GM12878 (cell line): ENCODE data around the gene RIMBP2. TPM values are rescaled to one million over a fixed set of nuclear protein-coding genes. Genes with fewer than 3 reads are reported as not detected.

ENCODE experiments used
- ATAC-seq: fragments of 200-7000 bp; cut with Tn5 transposase; 3 replicates; pipeline ENCODE4 v1.9.1; 2020; ENCODE audit warnings: mild to moderate bottlenecking, moderate library complexity
- BruUV-seq: library from RNA; stranded (reverse); fragments of 400-500 nt; replicated peaks from 2 replicates; lab custom pipeline; 2021; lab: Mats Ljungman, UMichigan
- CTCF ChIA-PET: fragments of 300-600 bp; sonication (Branson Sonifier 250); formaldehyde crosslinking; extraction: SDS; loops from one replicate; lab custom pipeline; 2021; ENCODE audit warnings: inconsistent platforms; lab: Yijun Ruan, JAX
- POLR2A ChIA-PET: fragments of 350-600 bp; formaldehyde crosslinking; extraction: SDS; loops from one replicate; lab custom pipeline; 2021; ENCODE audit warnings: inconsistent platforms; lab: Charles Lee
- RAD21 ChIA-PET: fragments of 300-600 bp; sonication (Branson Sonifier 250); formaldehyde crosslinking; loops from one replicate; lab custom pipeline; 2023; ENCODE audit warnings: antibody characterized with exemption; ENCODE audit not compliant: unreplicated experiment; lab: Charles Lee
- SMC1A ChIA-PET: fragments of 300-600 bp; sonication (Branson Sonifier 250); formaldehyde crosslinking; loops from one replicate; lab custom pipeline; 2023; ENCODE audit not compliant: unreplicated experiment, uncharacterized antibody; lab: Charles Lee
- DNase-seq: peaks from one replicate; pipeline ENCODE4 v3.0.0-alpha.2; 2011; ENCODE audit warnings: low read depth, low spot score
- FAIRE-seq: peaks from 3 replicates; lab custom pipeline; 2011; peaks lifted over from hg19 to GRCh38; lab: Jason Lieb, UNC
- H2AFZ ChIP-seq: 2 replicates; pipeline ENCODE4 v1.6.0; 2011; ENCODE audit warnings: low read depth, low read length, control low read depth; ENCODE audit not compliant: control insufficient read depth
- H3K27ac ChIP-seq: 2 replicates; pipeline ENCODE4 v1.5.1; 2011; ENCODE audit warnings: control low read depth; ENCODE audit not compliant: control insufficient read depth, insufficient read depth
- H3K27me3 ChIP-seq, 2 experiments: replicated peaks in 1 of 2; 2 replicates each; pipeline versions ENCODE4 v1.6.0 to v1.6.1; 2011; ENCODE audit warnings: low read length in 1 of 2; ENCODE audit not compliant: control insufficient read depth in 2 of 2, insufficient read depth in 2 of 2
- H3K36me3 ChIP-seq, 2 experiments: 2 replicates each; pipeline ENCODE4 v1.5.1; 2011; ENCODE audit warnings: low read length in 1 of 2; ENCODE audit not compliant: control insufficient read depth in 2 of 2, insufficient read depth in 2 of 2
- H3K4me1 ChIP-seq: 2 replicates; pipeline ENCODE4 v1.6.1; 2011; ENCODE audit warnings: mild to moderate bottlenecking, low read length, moderate library complexity, mixed read lengths; ENCODE audit not compliant: control insufficient read depth, insufficient read depth
- H3K4me2 ChIP-seq: 2 replicates; pipeline ENCODE4 v1.6.0; 2011; ENCODE audit warnings: control low read depth; ENCODE audit not compliant: control insufficient read depth, insufficient read depth
- H3K4me3 ChIP-seq: fragments of 200-600 bp; sonication (generic); 2 replicates; pipeline ENCODE4 v1.5.1; 2016
- H3K79me2 ChIP-seq: 2 replicates; pipeline ENCODE4 v1.6.0; 2011; ENCODE audit warnings: low read length; ENCODE audit not compliant: control insufficient read depth, insufficient read depth
- H3K9ac ChIP-seq: 2 replicates; pipeline ENCODE4 v1.8.0; 2011; ENCODE audit warnings: low read length, control low read depth, mixed read lengths; ENCODE audit not compliant: control insufficient read depth, insufficient read depth
- H3K9me3 ChIP-seq: replicated peaks from 3 replicates; pipeline ENCODE4 v1.5.1; 2011; ENCODE audit warnings: mild to moderate bottlenecking, low read length; ENCODE audit not compliant: control insufficient read depth, insufficient read depth
- H4K20me1 ChIP-seq: 2 replicates; pipeline ENCODE4 v1.6.0; 2011; ENCODE audit not compliant: control insufficient read depth, insufficient read depth
- BACH1 ChIP-seq: fragments of 450-650 bp; IDR thresholded peaks from 2 replicates; pipeline ENCODE4 v1.6.1; 2017; ENCODE audit warnings: mild to moderate bottlenecking, borderline replicate concordance
- BHLHE40 ChIP-seq, 2 experiments: fragments of 450-650 bp in 1 of 2; IDR thresholded peaks; 2 replicates each; pipeline ENCODE4 v1.6.1; 2011 to 2017; ENCODE audit warnings: low read depth in 2 of 2, borderline replicate concordance in 1 of 2, improper control_type of control experiment in 1 of 2, low read length in 1 of 2, mild to moderate bottlenecking in 1 of 2
- GATAD2B ChIP-seq: fragments of 450-650 bp; conservative IDR thresholded peaks from 2 replicates; pipeline ENCODE4 v1.6.1; 2017; ENCODE audit warnings: low read depth, mild to moderate bottlenecking, moderate library complexity
- MYB ChIP-seq: fragments of 150-350 bp; IDR thresholded peaks from 2 replicates; pipeline ENCODE4 v1.6.1; 2014; ENCODE audit warnings: mild to moderate bottlenecking, low read depth, low read length, borderline replicate concordance
- NFIC ChIP-seq: IDR thresholded peaks from 2 replicates; pipeline ENCODE4 v1.6.1; 2012; ENCODE audit warnings: low read depth, mild to moderate bottlenecking, inconsistent platforms, low read length, moderate library complexity
- NFYB ChIP-seq: IDR thresholded peaks from 2 replicates; pipeline ENCODE4 v1.6.1; 2011; ENCODE audit warnings: low read depth, mild to moderate bottlenecking, low read length, improper control_type of control experiment, moderate library complexity; ENCODE audit not compliant: insufficient read depth
- NKRF ChIP-seq: fragments of 450-650 bp; conservative IDR thresholded peaks from 2 replicates; pipeline ENCODE4 v1.6.1; 2017; ENCODE audit warnings: mild to moderate bottlenecking, moderate library complexity
- POLR2AphosphoS5 ChIP-seq: IDR thresholded peaks from 2 replicates; pipeline ENCODE4 v1.6.1; 2011; ENCODE audit warnings: mild to moderate bottlenecking, low read length, inconsistent platforms
- WRNIP1 ChIP-seq: IDR thresholded peaks from 2 replicates; pipeline ENCODE4 v1.6.1; 2011; ENCODE audit warnings: low read depth, low read length, improper control_type of control experiment, borderline replicate concordance
- ZNF217 ChIP-seq: fragments of 450-650 bp; IDR thresholded peaks from 2 replicates; pipeline ENCODE4 v1.6.1; 2017; ENCODE audit warnings: antibody characterized with exemption, mild to moderate bottlenecking
- ZNF384 ChIP-seq: IDR thresholded peaks from 2 replicates; pipeline ENCODE4 v1.6.1; 2012; ENCODE audit warnings: low read depth, mild to moderate bottlenecking, low read length, improper control_type of control experiment, borderline replicate concordance
- WGBS: methylation state at CpG from one replicate; pipeline ENCODE4 v1.1.6; 2016; ENCODE audit warnings: low lambda C conversion rate; ENCODE audit not compliant: insufficient replicate concordance, insufficient coverage; ENCODE audit errors: missing lambda C conversion rate; 5-methylcytosine and 5-hydroxymethylcytosine counted together
- in situ Hi-C: fragments of 300-500 bp; cut with MboI; formaldehyde crosslinking; loops from 9 replicates; pipeline ENCODE4 v1.14.3; 2018; ENCODE audit warnings: mixed read lengths
- intact Hi-C: fragments of 100-400 bp; cut with micrococcal nuclease; formaldehyde crosslinking; loops from one replicate; pipeline ENCODE4 v1.14.2; 2022; ENCODE audit not compliant: unreplicated experiment
- polyA plus RNA-seq, 11 experiments: library from polyadenylated mRNA; depleted of rRNA in 4 of 11; unstranded in 6 of 11; stranded (reverse) in 5 of 11; fragments of >200 nt; fragmentation: Nextera tagmentation in 4 of 11; fragmentation: Illumina TruSeq in 1 of 11; extraction: Ambion mirVana in 4 of 11; extraction: Trizol in 1 of 11; gene quantifications; 1 replicate in 1 of 11; 2 replicates in 10 of 11; pipeline versions ENCODE4 v1.2.1 to v1.2.3, GENCODE V29; 2011 to 2016; ENCODE audit warnings: inconsistent platforms in 2 of 11, missing spikeins in 2 of 11, low read depth in 1 of 11
- total RNA-seq, 4 experiments: library from RNA; depleted of rRNA in 3 of 4; stranded (reverse); fragments of >200 nt in 3 of 4; fragmentation: Illumina TruSeq in 1 of 4; extraction: Trizol in 1 of 4; gene quantifications; 2 replicates each; pipeline versions ENCODE4 v1.2.1 to v1.2.3, GENCODE V29; 2013 to 2021
- TF ChIP-seq, protein P1 (sequence below): fragments of 450-650 bp; IDR thresholded peaks from 2 replicates; pipeline ENCODE4 v1.6.1; 2017; ENCODE audit warnings: mild to moderate bottlenecking, low read depth, inconsistent platforms; ENCODE audit not compliant: poor library complexity, severe bottlenecking
- TF ChIP-seq, protein P2 (sequence below): IDR thresholded peaks from 2 replicates; pipeline ENCODE4 v1.6.1; 2012; ENCODE audit warnings: mild to moderate bottlenecking, low read depth, low read length
- TF ChIP-seq, protein P3 (sequence below): IDR thresholded peaks from 2 replicates; pipeline ENCODE4 v1.6.1; 2012; ENCODE audit warnings: low read depth, low read length, improper control_type of control experiment

RIMBP2 gene
- total and polyA plus RNA-seq, 10 of the 15 experiments (the other 5 are each of a cell fraction or from before 2014, with no cell fraction given), result 0.04 to 2.9 (median 0.07) TPM; not detected in 1

DNA sequence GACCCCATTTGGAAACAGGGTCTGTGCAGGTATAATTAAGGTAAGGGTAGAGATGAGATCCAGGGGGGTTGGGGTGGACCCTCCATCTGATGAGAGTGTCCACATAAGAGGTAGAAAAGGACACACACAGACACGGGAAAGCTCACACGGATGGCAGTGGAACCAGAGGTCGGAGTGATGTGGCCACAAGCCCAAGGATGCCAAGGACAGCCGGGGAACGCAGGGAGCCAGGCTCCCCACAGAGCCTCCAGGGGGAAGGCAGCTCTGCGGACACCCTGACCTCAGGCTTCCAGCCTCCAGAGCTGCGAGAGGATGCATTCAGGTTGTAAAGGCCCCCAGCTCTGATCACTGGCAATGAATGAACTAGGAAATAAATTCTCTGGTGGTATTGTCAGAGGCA, 33.0 kb downstream of the RIMBP2 start:
- no peak for FAIRE-seq
- WGBS, result 34% methylated on average over 7 of the region's 7 CpGs
- Histone ChIP-seq H3K9me3 (no peaks in the 10 kb centered on the region; the same call in 2 of the 3 replicates), H3K4me2 (no peak overlapping the region), H3K36me3 (no peaks in the 10 kb centered on the region), H3K79me2 (no peaks in the 10 kb centered on the region), H4K20me1 (no peaks in the 10 kb centered on the region; the same call in 1 of the 2 replicates), H3K9ac (no peak overlapping the region), H2AFZ (no peak overlapping the region), H3K27ac (no peak overlapping the region), H3K4me1 (no peaks in the 10 kb centered on the region), H3K27me3 (no peaks in the 10 kb centered on the region), H3K4me3 (no peak overlapping the region)
- DNase-seq, result no peak
- BruUV-seq, result no TSS peak
- ChIA-PET CTCF (no interaction called here), RAD21 (no interaction called here), SMC1A (no interaction called here), POLR2A (no interaction called here)
- in situ Hi-C loops, result no loop called here
- ATAC-seq, result no peak
- intact Hi-C loops, result no loop called here
- TF ChIP-seq NFYB (no peak), NFIC (no peak), ZNF384 (no peak), BHLHE40 (IDR thresholded peaks at IDR 0.05; ENCODE audit: borderline replicate concordance in 1 of 2, low read depth in 2 of 2, low read length in 1 of 2) (no peak), GATAD2B (no peak), BACH1 (no peak), NKRF (no peak), ZNF217 (no peak), POLR2AphosphoS5 (no peak), WRNIP1 (no peak), MYB (no peak)
- TF ChIP-seq, protein P1, sequence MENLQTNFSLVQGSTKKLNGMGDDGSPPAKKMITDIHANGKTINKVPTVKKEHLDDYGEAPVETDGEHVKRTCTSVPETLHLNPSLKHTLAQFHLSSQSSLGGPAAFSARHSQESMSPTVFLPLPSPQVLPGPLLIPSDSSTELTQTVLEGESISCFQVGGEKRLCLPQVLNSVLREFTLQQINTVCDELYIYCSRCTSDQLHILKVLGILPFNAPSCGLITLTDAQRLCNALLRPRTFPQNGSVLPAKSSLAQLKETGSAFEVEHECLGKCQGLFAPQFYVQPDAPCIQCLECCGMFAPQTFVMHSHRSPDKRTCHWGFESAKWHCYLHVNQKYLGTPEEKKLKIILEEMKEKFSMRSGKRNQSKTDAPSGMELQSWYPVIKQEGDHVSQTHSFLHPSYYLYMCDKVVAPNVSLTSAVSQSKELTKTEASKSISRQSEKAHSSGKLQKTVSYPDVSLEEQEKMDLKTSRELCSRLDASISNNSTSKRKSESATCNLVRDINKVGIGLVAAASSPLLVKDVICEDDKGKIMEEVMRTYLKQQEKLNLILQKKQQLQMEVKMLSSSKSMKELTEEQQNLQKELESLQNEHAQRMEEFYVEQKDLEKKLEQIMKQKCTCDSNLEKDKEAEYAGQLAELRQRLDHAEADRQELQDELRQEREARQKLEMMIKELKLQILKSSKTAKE, result no peak
- TF ChIP-seq, protein P2, sequence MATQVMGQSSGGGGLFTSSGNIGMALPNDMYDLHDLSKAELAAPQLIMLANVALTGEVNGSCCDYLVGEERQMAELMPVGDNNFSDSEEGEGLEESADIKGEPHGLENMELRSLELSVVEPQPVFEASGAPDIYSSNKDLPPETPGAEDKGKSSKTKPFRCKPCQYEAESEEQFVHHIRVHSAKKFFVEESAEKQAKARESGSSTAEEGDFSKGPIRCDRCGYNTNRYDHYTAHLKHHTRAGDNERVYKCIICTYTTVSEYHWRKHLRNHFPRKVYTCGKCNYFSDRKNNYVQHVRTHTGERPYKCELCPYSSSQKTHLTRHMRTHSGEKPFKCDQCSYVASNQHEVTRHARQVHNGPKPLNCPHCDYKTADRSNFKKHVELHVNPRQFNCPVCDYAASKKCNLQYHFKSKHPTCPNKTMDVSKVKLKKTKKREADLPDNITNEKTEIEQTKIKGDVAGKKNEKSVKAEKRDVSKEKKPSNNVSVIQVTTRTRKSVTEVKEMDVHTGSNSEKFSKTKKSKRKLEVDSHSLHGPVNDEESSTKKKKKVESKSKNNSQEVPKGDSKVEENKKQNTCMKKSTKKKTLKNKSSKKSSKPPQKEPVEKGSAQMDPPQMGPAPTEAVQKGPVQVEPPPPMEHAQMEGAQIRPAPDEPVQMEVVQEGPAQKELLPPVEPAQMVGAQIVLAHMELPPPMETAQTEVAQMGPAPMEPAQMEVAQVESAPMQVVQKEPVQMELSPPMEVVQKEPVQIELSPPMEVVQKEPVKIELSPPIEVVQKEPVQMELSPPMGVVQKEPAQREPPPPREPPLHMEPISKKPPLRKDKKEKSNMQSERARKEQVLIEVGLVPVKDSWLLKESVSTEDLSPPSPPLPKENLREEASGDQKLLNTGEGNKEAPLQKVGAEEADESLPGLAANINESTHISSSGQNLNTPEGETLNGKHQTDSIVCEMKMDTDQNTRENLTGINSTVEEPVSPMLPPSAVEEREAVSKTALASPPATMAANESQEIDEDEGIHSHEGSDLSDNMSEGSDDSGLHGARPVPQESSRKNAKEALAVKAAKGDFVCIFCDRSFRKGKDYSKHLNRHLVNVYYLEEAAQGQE, result no peak
- TF ChIP-seq, protein P3, sequence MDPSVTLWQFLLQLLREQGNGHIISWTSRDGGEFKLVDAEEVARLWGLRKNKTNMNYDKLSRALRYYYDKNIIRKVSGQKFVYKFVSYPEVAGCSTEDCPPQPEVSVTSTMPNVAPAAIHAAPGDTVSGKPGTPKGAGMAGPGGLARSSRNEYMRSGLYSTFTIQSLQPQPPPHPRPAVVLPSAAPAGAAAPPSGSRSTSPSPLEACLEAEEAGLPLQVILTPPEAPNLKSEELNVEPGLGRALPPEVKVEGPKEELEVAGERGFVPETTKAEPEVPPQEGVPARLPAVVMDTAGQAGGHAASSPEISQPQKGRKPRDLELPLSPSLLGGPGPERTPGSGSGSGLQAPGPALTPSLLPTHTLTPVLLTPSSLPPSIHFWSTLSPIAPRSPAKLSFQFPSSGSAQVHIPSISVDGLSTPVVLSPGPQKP, result no peak
